Measurements from ENCODE around the gene COL23A1. TPM values are rescaled to one million over a fixed set of nuclear protein-coding genes. Genes with fewer than 3 reads are reported as not detected.

The COL23A1 gene
- total RNA-seq, 1 experiment from 2014 or later = 0.18 TPM

- ChIA-PET CTCF (no interaction called here), POLR2A (no interaction called here)
- Mint-ChIP-seq H3K36me3 (ENCODE audit: insufficient read depth, unreplicated experiment) (no peaks in the 10 kb centered on the region), H3K9me3 (ENCODE audit: unreplicated experiment) (no peaks in the 10 kb centered on the region), H3K27me3 (ENCODE audit: insufficient read depth, unreplicated experiment) (peaks cover 11% of the 10 kb centered on the region), H3K27ac (ENCODE audit: unreplicated experiment) (no peak overlapping the region), H3K4me1 (ENCODE audit: low read depth, unreplicated experiment) (peaks cover 12% of the 10 kb centered on the region), H3K4me3 (ENCODE audit: unreplicated experiment) (no peak overlapping the region)
- Histone ChIP-seq H3K4me1 (peaks cover 16% of the 10 kb centered on the region), H3K4me3 (ENCODE audit: low read depth, low read length) (no peak overlapping the region), H3K27me3 (replicated peaks; ENCODE audit: control insufficient read depth, insufficient read depth, low read length) (no peaks in the 10 kb centered on the region), H3K36me3 (ENCODE audit: control insufficient read depth, insufficient read depth, low read length) (no peaks in the 10 kb centered on the region), H3K9me3 (no peaks in the 10 kb centered on the region)
- TF ChIP-seq, protein P1, sequence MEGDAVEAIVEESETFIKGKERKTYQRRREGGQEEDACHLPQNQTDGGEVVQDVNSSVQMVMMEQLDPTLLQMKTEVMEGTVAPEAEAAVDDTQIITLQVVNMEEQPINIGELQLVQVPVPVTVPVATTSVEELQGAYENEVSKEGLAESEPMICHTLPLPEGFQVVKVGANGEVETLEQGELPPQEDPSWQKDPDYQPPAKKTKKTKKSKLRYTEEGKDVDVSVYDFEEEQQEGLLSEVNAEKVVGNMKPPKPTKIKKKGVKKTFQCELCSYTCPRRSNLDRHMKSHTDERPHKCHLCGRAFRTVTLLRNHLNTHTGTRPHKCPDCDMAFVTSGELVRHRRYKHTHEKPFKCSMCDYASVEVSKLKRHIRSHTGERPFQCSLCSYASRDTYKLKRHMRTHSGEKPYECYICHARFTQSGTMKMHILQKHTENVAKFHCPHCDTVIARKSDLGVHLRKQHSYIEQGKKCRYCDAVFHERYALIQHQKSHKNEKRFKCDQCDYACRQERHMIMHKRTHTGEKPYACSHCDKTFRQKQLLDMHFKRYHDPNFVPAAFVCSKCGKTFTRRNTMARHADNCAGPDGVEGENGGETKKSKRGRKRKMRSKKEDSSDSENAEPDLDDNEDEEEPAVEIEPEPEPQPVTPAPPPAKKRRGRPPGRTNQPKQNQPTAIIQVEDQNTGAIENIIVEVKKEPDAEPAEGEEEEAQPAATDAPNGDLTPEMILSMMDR (IDR thresholded peaks at IDR 0.05; ENCODE audit: insufficient read depth in 1 of 2, low read depth in 1 of 2, low read length in 1 of 2, severe bottlenecking in 1 of 2, unreplicated experiment in 1 of 2) = no peak
- intact Hi-C loops (cut with micrococcal nuclease; ENCODE audit: unreplicated experiment) = no loop called here
- no peak for DNase-seq
- no TSS peak for BruUV-seq (replicated peaks)
Measured at GRCh38 chr5:178334861-178335260, 255.3 kb downstream of the COL23A1 start.

DNA sequence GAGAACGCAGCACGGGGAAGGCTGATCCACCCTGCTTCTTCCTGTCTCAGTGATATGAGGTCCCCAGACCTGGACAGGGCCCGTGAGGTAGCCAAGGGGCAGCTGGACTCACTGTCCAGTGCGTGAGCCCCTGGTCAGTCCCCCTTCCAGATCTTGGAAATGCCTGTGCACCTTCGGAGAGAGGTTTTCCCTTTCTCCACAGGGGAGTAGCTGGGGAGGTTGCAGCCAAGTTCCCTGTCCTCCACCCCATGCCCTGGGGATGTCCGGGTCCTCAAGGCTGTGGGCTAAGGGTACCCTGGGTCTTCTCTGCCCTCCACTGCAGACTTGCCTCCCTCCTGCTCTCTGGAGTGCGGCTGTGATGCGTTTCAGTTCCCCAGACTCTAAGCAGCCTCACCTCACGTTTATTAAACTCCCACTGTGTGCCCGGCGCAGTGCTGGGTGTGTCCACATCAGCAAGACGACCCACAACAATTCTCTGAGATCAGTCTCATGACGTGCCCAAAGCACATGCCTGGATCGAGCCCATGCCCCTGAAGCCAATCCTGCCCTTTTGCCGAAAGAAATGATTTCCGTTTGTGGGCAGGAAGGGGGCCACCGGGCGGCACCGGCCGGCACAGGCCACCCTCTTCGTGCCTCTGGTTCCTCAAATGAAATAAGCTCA lies 256.2 kb downstream of the COL23A1 start:
- CTCF ChIA-PET = no interaction called here
- intact Hi-C loops (cut with micrococcal nuclease; ENCODE audit: unreplicated experiment) = no loop called here

GRCh38 chr5:178332210-178332641 lies 258.0 kb downstream of the COL23A1 start:
- CTCF ChIA-PET = interaction anchor here (0.5 kb wide), 1 partner anchor 257 kb away, joined by 3 read pairs; no protein-coding TSS in a partner anchor
- DNase-seq = no peak
- intact Hi-C loops (cut with micrococcal nuclease; ENCODE audit: unreplicated experiment) = no loop called here
- H3K36me3 Mint-ChIP-seq (ENCODE audit: insufficient read depth, unreplicated experiment) = no peaks in the 10 kb centered on the region
- Histone ChIP-seq H3K36me3 (ENCODE audit: control insufficient read depth, insufficient read depth, low read length) (no peaks in the 10 kb centered on the region), H3K4me3 (ENCODE audit: low read depth, low read length) (no peak overlapping the region), H3K9me3 (no peaks in the 10 kb centered on the region), H3K4me1 (peaks cover 16% of the 10 kb centered on the region), H3K27me3 (replicated peaks; ENCODE audit: control insufficient read depth, insufficient read depth, low read length) (no peaks in the 10 kb centered on the region)
- H3K27ac Mint-ChIP-seq (ENCODE audit: unreplicated experiment) = peak overlapping the region; percentile 17
- TF ChIP-seq, protein P1 (IDR thresholded peaks at IDR 0.05; ENCODE audit: insufficient read depth in 1 of 2, low read depth in 1 of 2, low read length in 1 of 2, severe bottlenecking in 1 of 2, unreplicated experiment in 1 of 2) = no peak
- no TSS peak for BruUV-seq (replicated peaks)
- H3K4me1 Mint-ChIP-seq (ENCODE audit: low read depth, unreplicated experiment) = peaks cover 12% of the 10 kb centered on the region
- POLR2A ChIA-PET = no interaction called here
- no peak overlapping the region for H3K4me3 Mint-ChIP-seq (ENCODE audit: unreplicated experiment)
- H3K27me3 Mint-ChIP-seq (ENCODE audit: insufficient read depth, unreplicated experiment) = peaks cover under 1% of the 10 kb centered on the region
- H3K9me3 Mint-ChIP-seq (ENCODE audit: unreplicated experiment) = no peaks in the 10 kb centered on the region

More for the DNA sequence above, 256.2 kb downstream of the COL23A1 start:
- Histone ChIP-seq H3K27me3 (replicated peaks; ENCODE audit: control insufficient read depth, insufficient read depth, low read length) (no peaks in the 10 kb centered on the region), H3K4me3 (ENCODE audit: low read depth, low read length) (no peak overlapping the region), H3K36me3 (ENCODE audit: control insufficient read depth, insufficient read depth, low read length) (no peaks in the 10 kb centered on the region), H3K4me1 (peaks cover 16% of the 10 kb centered on the region), H3K9me3 (no peaks in the 10 kb centered on the region)
- POLR2A ChIA-PET = no interaction called here
- BruUV-seq (replicated peaks) = no TSS peak
- Mint-ChIP-seq H3K27me3 (ENCODE audit: insufficient read depth, unreplicated experiment) (peaks cover 4% of the 10 kb centered on the region), H3K4me1 (ENCODE audit: low read depth, unreplicated experiment) (peaks cover 12% of the 10 kb centered on the region), H3K4me3 (ENCODE audit: unreplicated experiment) (no peak overlapping the region), H3K36me3 (ENCODE audit: insufficient read depth, unreplicated experiment) (no peaks in the 10 kb centered on the region), H3K27ac (ENCODE audit: unreplicated experiment) (no peak overlapping the region), H3K9me3 (ENCODE audit: unreplicated experiment) (no peaks in the 10 kb centered on the region)
- DNase-seq = no peak
- TF ChIP-seq, protein P1 (IDR thresholded peaks at IDR 0.05; ENCODE audit: insufficient read depth in 1 of 2, low read depth in 1 of 2, low read length in 1 of 2, severe bottlenecking in 1 of 2, unreplicated experiment in 1 of 2) = no peak

All from Caco-2 (cell line).